GM23338 (cell line): ENCODE measurements around the gene SHISA3. TPM values are rescaled to one million over a fixed set of nuclear protein-coding genes. Genes with fewer than 3 reads are reported as not detected.

Experiments
- ATAC-seq: fragments of 200-7000 bp; cut with Tn5 transposase; 3 replicates; pipeline ENCODE4 v1.9.1; 2020
- DNase-seq: peaks from one replicate; pipeline ENCODE4 v3.0.0-alpha.2; 2015; ENCODE audit warnings: low spot score
- H2AFZ ChIP-seq: fragments of 200-600 bp; sonication (generic); 2 replicates; pipeline ENCODE4 v1.8.0; 2016; ENCODE audit warnings: antibody characterized with exemption, mild to moderate bottlenecking, moderate library complexity
- H3F3A ChIP-seq: fragments of 200-600 bp; sonication (generic); replicated peaks from 2 replicates; pipeline ENCODE4 v1.8.0; 2017; ENCODE audit warnings: antibody characterized with exemption, mixed run types, low read depth
- H3K27ac ChIP-seq: fragments of 200-600 bp; sonication (generic); 2 replicates; pipeline ENCODE4 v1.6.1; 2016; ENCODE audit warnings: low read depth
- H3K27me3 ChIP-seq: fragments of 200-600 bp; sonication (generic); 2 replicates; pipeline ENCODE4 v1.8.0; 2016; ENCODE audit warnings: mild to moderate bottlenecking, mixed run types, moderate library complexity; ENCODE audit not compliant: insufficient read depth
- H3K36me3 ChIP-seq: fragments of 200-600 bp; sonication (generic); 2 replicates; pipeline ENCODE4 v1.8.0; 2016; ENCODE audit warnings: mild to moderate bottlenecking; ENCODE audit not compliant: insufficient read depth
- H3K4me1 ChIP-seq: fragments of 200-600 bp; sonication (generic); 2 replicates; pipeline ENCODE4 v1.8.0; 2016; ENCODE audit warnings: mild to moderate bottlenecking, moderate library complexity; ENCODE audit not compliant: insufficient read depth
- H3K4me2 ChIP-seq: fragments of 200-600 bp; sonication (generic); 2 replicates; pipeline ENCODE4 v1.7.1; 2017; ENCODE audit warnings: mixed run types
- H3K4me3 ChIP-seq: fragments of 200-600 bp; sonication (generic); 2 replicates; pipeline ENCODE4 v1.6.1; 2016; ENCODE audit warnings: mixed run types
- H3K79me2 ChIP-seq: fragments of 200-600 bp; sonication (generic); replicated peaks from 2 replicates; pipeline ENCODE4 v1.8.0; 2017; ENCODE audit warnings: mild to moderate bottlenecking; ENCODE audit not compliant: insufficient read depth
- H3K9me2 ChIP-seq: fragments of 200-600 bp; sonication (generic); 2 replicates; pipeline ENCODE4 v1.8.0; 2017; ENCODE audit not compliant: insufficient read depth
- H4K20me1 ChIP-seq: fragments of 200-600 bp; sonication (generic); replicated peaks from 2 replicates; pipeline ENCODE4 v1.8.0; 2017; ENCODE audit warnings: mild to moderate bottlenecking; ENCODE audit not compliant: insufficient read depth
- H3K27ac Mint-ChIP-seq: 2 replicates; pipeline ENCODE4 v1.8.0; 2020; ENCODE audit warnings: inconsistent platforms, mild to moderate bottlenecking, moderate library complexity, mixed read lengths
- H3K27me3 Mint-ChIP-seq: 3 replicates; pipeline ENCODE4 v1.8.0; 2022; ENCODE audit warnings: low read depth, mild to moderate bottlenecking, moderate library complexity, mixed read lengths, inconsistent platforms; ENCODE audit not compliant: insufficient read depth, poor library complexity
- H3K36me3 Mint-ChIP-seq: 3 replicates; pipeline ENCODE4 v1.8.0; 2021; ENCODE audit warnings: low read depth, mild to moderate bottlenecking, inconsistent platforms, moderate library complexity, mixed read lengths
- H3K4me1 Mint-ChIP-seq: 3 replicates; pipeline ENCODE4 v1.8.0; 2020; ENCODE audit warnings: mild to moderate bottlenecking, inconsistent platforms, mixed read lengths
- H3K4me3 Mint-ChIP-seq: 3 replicates; pipeline ENCODE4 v1.8.0; 2021; ENCODE audit warnings: moderate library complexity, mild to moderate bottlenecking, inconsistent platforms, mixed read lengths
- H3K9me3 Mint-ChIP-seq: 3 replicates; pipeline ENCODE4 v1.8.0; 2020; ENCODE audit warnings: moderate library complexity, mild to moderate bottlenecking, inconsistent platforms, mixed read lengths
- CTCF ChIP-seq, 2 experiments: fragments of 200-600 bp in 1 of 2; sonication (generic) in 1 of 2; conservative IDR thresholded peaks; 2 replicates each; pipeline versions ENCODE4 v1.5.1 to v1.6.1; 2016 to 2017; ENCODE audit warnings: antibody characterized with exemption in 2 of 2, low read depth in 2 of 2, mild to moderate bottlenecking in 2 of 2, moderate library complexity in 1 of 2
- ETS1 ChIP-seq: IDR thresholded peaks from 2 replicates; pipeline ENCODE4 v1.6.1; 2016; ENCODE audit warnings: antibody characterized with exemption
- EZH2 ChIP-seq: fragments of 200-600 bp; sonication (generic); IDR thresholded peaks from one replicate; pipeline ENCODE4 v1.8.0; 2017; ENCODE audit warnings: antibody characterized with exemption, mild to moderate bottlenecking, low read depth; ENCODE audit not compliant: unreplicated experiment
- JUNB ChIP-seq: IDR thresholded peaks from one replicate; pipeline ENCODE4 v1.6.1; 2016; ENCODE audit warnings: antibody characterized with exemption; ENCODE audit not compliant: unreplicated experiment
- NANOG ChIP-seq: IDR thresholded peaks from 2 replicates; pipeline ENCODE4 v1.6.1; 2016; ENCODE audit warnings: antibody characterized with exemption, borderline replicate concordance
- POLR2AphosphoS5 ChIP-seq: IDR thresholded peaks from 2 replicates; pipeline ENCODE4 v1.6.1; 2016; ENCODE audit warnings: antibody characterized with exemption, low read depth
- REST ChIP-seq: IDR thresholded peaks from one replicate; pipeline ENCODE4 v1.6.1; 2018; ENCODE audit warnings: antibody characterized with exemption; ENCODE audit not compliant: unreplicated experiment
- ZNF114 ChIP-seq: fragments of 250-450 bp; sonication (Bioruptor Pico); IDR thresholded peaks from 2 replicates; pipeline ENCODE4 v1.5.0; 2020; ENCODE audit warnings: mild to moderate bottlenecking, moderate library complexity
- ZNF462 ChIP-seq: fragments of 250-450 bp; sonication (Bioruptor Pico); IDR thresholded peaks from 2 replicates; pipeline ENCODE4 v1.5.0; 2020; ENCODE audit warnings: mild to moderate bottlenecking, moderate library complexity
- polyA plus RNA-seq: library from polyadenylated mRNA; unstranded; fragments of >200 nt; fragmentation: Nextera tagmentation; extraction: Ambion mirVana; gene quantifications from 2 replicates; pipeline ENCODE4 v1.2.1, GENCODE V29; 2016
- total RNA-seq: library from RNA; depleted of rRNA; stranded (reverse); fragments of >200 nt; shearing (Covaris generic); gene quantifications from 2 replicates; pipeline ENCODE4 v1.2.3, GENCODE V29; 2014

Gene SHISA3
- total and polyA plus RNA-seq, 2 experiments from 2014 or later, result 4.4 to 5.0 TPM

GRCh38 chr4:42399393-42399792, 2.1 kb downstream of the SHISA3 start:
- Mint-ChIP-seq H3K4me3 (peak overlapping the region; percentile 87), H3K27ac (no peak overlapping the region), H3K27me3 (peaks cover 62% of the 10 kb centered on the region), H3K36me3 (peaks cover 11% of the 10 kb centered on the region), H3K4me1 (peaks cover 65% of the 10 kb centered on the region), H3K9me3 (peaks cover 6% of the 10 kb centered on the region; the same call in 2 of the 3 replicates)
- ATAC-seq (peak; percentile 13), DNase-seq (peak; percentile 38)
- Histone ChIP-seq H3K9me2 (no peaks in the 10 kb centered on the region), H3K4me2 (peak overlapping the region; percentile 88), H2AFZ (peak overlapping the region; percentile 85), H3K27me3 (peaks cover 79% of the 10 kb centered on the region), H3K27ac (no peak overlapping the region), H3K36me3 (no peaks in the 10 kb centered on the region), H4K20me1 (no peaks in the 10 kb centered on the region), H3F3A (peaks cover 22% of the 10 kb centered on the region), H3K4me1 (peaks cover 50% of the 10 kb centered on the region), H3K79me2 (no peaks in the 10 kb centered on the region), H3K4me3 (peak overlapping the region; percentile 64)
- no peak for TF ChIP-seq REST
- TF ChIP-seq NANOG, result no peak
- no peak for TF ChIP-seq JUNB
- no peak for TF ChIP-seq ZNF462 (CRISPR knock-in tag)
- TF ChIP-seq EZH2, result no peak
- no peak for TF ChIP-seq POLR2AphosphoS5
- TF ChIP-seq ETS1, result no peak
- TF ChIP-seq ZNF114 (CRISPR knock-in tag), result no peak
- TF ChIP-seq CTCF (conservative IDR thresholded peaks at IDR 0.05; ENCODE audit: low read depth in 2 of 2), result no peak
